Right atrium auricular region (tissue), 2 donors: Measurements from ENCODE around the gene CPT2. TPM values are rescaled to one million over a fixed set of nuclear protein-coding genes. Genes with fewer than 3 reads are reported as not detected.

Experiments used
- DNase-seq: peaks from one replicate; pipeline ENCODE4 v3.0.0-alpha.2; 2019; ENCODE audit warnings: low spot score
- H3K27ac ChIP-seq, 2 donors: fragments of 200-600 bp; sonication (generic); 1 replicate in 1 of 2; 2 replicates in 1 of 2; pipeline ENCODE4 v1.5.1; 2016 to 2019
- H3K27me3 ChIP-seq, 2 donors: fragments of 200-600 bp; sonication (generic); one replicate each; pipeline versions ENCODE4 v1.5.1 to v1.6.0; 2017 to 2019
- H3K36me3 ChIP-seq: fragments of 200-600 bp; sonication (generic); one replicate; pipeline ENCODE4 v1.5.1; 2016
- H3K4me1 ChIP-seq, 2 donors: fragments of 200-600 bp; sonication (generic); one replicate each; pipeline versions ENCODE4 v1.5.1 to v1.6.0; 2017 to 2019
- H3K4me3 ChIP-seq, 2 donors: fragments of 200-600 bp; sonication (generic); 1 replicate in 1 of 2; 2 replicates in 1 of 2; pipeline ENCODE4 v1.5.1; 2017 to 2019; ENCODE audit warnings: mild to moderate bottlenecking in 1 of 2, moderate library complexity in 1 of 2
- H3K9me3 ChIP-seq, 2 donors: fragments of 200-600 bp; sonication (generic); one replicate each; pipeline ENCODE4 v1.5.1; 2019
- total RNA-seq, 2 donors: library from RNA; depleted of rRNA; stranded (reverse); fragments of >200 nt; gene quantifications; one replicate each; pipeline ENCODE4 v1.1.0, GENCODE V29; 2016
- TF ChIP-seq, protein P1 (sequence below), 2 donors: fragments of 200-600 bp; sonication (generic); IDR thresholded peaks; one replicate each; pipeline ENCODE4 v1.5.1; 2019; ENCODE audit warnings: antibody characterized with exemption in 2 of 2

Gene CPT2
- total RNA-seq, 2 donors from 2014 or later = 16.0 to 33.6 TPM

DNA sequence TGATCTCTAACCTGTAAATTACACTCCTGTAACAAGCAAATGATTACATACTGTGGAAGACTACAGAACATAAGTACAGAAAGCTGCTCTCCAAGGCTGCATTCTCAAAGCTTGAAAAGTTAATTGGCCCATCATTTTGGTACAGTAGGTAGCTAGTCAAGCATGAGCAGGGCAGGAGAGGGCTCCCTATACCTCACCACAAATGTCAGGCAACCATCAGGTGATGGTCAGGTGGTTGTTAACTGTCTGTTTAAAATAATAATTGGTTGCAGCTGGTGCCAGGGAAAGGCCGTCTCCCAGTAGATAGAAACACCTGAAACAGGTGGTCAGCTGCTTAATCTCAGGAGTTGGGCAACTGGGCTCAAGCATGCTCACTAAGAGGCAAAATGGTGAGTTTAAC lies 41.1 kb upstream of the CPT2 start:
- no peak for DNase-seq
- Histone ChIP-seq H3K4me1 (no peaks in the 10 kb centered on the region), H3K27me3 (no peaks in the 10 kb centered on the region), H3K9me3 (no peaks in the 10 kb centered on the region), H3K27ac (no peak overlapping the region), H3K36me3 (no peaks in the 10 kb centered on the region), H3K4me3 (no peak overlapping the region)
- TF ChIP-seq, protein P1, sequence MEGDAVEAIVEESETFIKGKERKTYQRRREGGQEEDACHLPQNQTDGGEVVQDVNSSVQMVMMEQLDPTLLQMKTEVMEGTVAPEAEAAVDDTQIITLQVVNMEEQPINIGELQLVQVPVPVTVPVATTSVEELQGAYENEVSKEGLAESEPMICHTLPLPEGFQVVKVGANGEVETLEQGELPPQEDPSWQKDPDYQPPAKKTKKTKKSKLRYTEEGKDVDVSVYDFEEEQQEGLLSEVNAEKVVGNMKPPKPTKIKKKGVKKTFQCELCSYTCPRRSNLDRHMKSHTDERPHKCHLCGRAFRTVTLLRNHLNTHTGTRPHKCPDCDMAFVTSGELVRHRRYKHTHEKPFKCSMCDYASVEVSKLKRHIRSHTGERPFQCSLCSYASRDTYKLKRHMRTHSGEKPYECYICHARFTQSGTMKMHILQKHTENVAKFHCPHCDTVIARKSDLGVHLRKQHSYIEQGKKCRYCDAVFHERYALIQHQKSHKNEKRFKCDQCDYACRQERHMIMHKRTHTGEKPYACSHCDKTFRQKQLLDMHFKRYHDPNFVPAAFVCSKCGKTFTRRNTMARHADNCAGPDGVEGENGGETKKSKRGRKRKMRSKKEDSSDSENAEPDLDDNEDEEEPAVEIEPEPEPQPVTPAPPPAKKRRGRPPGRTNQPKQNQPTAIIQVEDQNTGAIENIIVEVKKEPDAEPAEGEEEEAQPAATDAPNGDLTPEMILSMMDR (IDR thresholded peaks at IDR 0.05) = no peak

DNA sequence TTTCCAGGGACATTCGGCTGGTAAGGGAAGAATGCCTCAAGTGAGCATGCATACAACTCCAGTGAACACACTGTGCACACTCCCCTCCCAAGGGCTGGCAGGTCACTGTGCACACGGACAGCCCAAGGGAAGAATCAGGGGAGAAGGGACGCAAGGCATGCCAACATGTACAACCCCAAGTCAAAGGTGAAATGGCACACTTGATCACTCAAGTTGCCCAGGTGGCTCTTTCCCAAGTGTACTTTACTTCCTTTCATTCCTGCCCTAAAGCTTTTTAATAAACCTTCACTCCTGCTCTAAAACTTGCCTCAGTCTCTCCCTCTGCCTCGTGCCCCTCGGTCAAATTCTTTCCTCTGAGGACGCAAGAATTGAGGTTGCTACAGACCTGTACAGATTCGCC lies 40.7 kb upstream of the CPT2 start:
- TF ChIP-seq, protein P1 (IDR thresholded peaks at IDR 0.05) = no peak
- no peaks in the 10 kb centered on the region for H3K4me1 ChIP-seq
- no peak overlapping the region for H3K4me3 ChIP-seq
- no peak for DNase-seq
- H3K27me3 ChIP-seq = no peaks in the 10 kb centered on the region
- H3K27ac ChIP-seq = no peak overlapping the region
- no peaks in the 10 kb centered on the region for H3K36me3 ChIP-seq
- H3K9me3 ChIP-seq = no peaks in the 10 kb centered on the region

DNA sequence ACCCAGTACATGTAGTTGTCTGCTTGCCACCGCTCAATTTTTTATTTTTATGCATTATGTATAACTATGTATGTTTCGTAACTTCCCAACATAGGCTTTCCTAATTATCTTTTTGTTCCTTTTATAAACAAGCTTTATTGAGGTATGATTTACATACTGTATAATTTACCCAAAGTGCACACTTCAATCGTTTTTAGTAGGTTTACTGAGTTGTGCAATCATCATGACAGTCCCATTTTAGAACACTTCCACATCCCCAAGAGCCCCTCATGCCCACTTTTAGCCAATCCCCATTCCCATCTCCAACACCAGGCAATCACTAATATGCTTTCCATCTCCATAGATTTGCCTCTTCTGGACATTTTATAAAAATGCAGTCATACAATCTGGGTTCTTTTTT lies 39.8 kb upstream of the CPT2 start:
- Histone ChIP-seq H3K4me3 (no peak overlapping the region), H3K36me3 (no peaks in the 10 kb centered on the region), H3K27me3 (no peaks in the 10 kb centered on the region), H3K27ac (no peak overlapping the region), H3K4me1 (no peaks in the 10 kb centered on the region), H3K9me3 (no peaks in the 10 kb centered on the region)
- TF ChIP-seq, protein P1 (IDR thresholded peaks at IDR 0.05) = no peak
- DNase-seq = no peak

DNA sequence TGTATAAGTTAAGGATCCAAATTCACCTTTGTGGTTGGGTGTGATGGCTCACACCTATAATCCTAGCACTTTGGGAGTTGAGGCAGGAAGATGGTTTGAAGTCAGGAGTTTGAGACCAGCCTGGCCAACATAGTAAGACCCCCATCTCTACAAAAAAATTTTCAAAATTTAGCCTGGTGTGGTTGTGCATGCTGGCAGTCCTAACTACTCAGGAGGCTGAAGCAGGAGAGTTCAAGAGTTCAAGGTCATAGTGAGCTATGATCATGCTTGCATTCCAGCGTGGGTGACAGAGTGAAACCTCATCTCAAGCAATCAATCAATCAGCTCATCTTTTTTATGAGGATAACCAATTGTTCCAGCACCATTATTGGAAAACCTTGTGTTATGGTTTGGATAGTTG lies 37.7 kb upstream of the CPT2 start:
- no peaks in the 10 kb centered on the region for H3K4me1 ChIP-seq
- no peak for DNase-seq
- H3K36me3 ChIP-seq = no peaks in the 10 kb centered on the region
- no peaks in the 10 kb centered on the region for H3K27me3 ChIP-seq
- no peak overlapping the region for H3K27ac ChIP-seq
- H3K9me3 ChIP-seq = no peaks in the 10 kb centered on the region
- TF ChIP-seq, protein P1 (IDR thresholded peaks at IDR 0.05) = no peak
- H3K4me3 ChIP-seq = no peak overlapping the region

DNA sequence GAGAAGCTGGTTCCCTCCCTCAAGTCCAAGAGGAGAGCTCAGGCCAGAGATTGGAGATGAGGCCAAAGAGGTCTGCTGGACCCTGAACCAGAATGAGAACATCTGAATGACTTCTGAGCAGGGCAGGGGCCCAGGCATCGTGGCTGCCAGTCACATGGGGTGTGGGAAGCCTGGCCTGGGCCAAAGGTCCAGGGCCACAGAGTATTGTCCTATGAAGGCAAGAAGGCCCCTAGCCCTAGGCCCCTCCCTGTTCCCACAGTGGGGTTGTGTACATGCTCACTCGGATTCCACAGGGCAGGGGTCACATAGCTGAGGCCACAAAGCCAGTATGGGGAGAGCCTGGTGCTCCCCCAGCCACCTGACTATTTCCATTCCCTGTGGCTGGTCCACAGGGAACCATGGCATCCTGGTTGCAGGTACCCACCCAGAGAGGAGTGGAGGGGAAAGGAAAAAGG lies 35.7 kb upstream of the CPT2 start:
- Histone ChIP-seq H3K27ac (no peak overlapping the region), H3K4me3 (no peak overlapping the region), H3K36me3 (no peaks in the 10 kb centered on the region), H3K27me3 (no peaks in the 10 kb centered on the region), H3K4me1 (no peaks in the 10 kb centered on the region), H3K9me3 (no peaks in the 10 kb centered on the region)
- no peak for DNase-seq
- TF ChIP-seq, protein P1 (IDR thresholded peaks at IDR 0.05) = no peak

DNA sequence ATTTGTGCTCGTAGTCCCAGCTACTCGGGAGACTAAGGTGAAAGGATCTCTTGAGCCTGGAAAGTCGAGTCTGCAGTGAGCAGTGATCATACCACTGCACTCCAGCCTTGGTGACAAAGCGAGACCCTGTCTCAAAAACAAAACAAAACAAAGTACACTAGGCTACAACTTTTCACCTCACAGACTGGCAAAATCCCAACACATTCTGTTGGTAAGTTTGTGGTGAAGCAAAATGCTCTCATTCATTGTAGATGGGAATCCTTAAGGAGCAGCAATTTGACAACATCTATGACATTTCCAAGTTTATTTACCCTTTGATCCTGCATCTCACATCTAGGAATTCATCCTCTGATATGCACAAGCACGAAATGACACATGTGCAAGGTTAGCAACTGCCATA lies 34.0 kb upstream of the CPT2 start:
- Histone ChIP-seq H3K27ac (no peak overlapping the region), H3K9me3 (no peaks in the 10 kb centered on the region), H3K4me3 (no peak overlapping the region), H3K36me3 (no peaks in the 10 kb centered on the region), H3K27me3 (no peaks in the 10 kb centered on the region), H3K4me1 (no peaks in the 10 kb centered on the region)
- TF ChIP-seq, protein P1 (IDR thresholded peaks at IDR 0.05) = no peak
- no peak for DNase-seq
